Panc1 (cell line): ENCODE data around the gene FAM76A. TPM values are rescaled to one million over a fixed set of nuclear protein-coding genes. Genes with fewer than 3 reads are reported as not detected.

ENCODE experiments used
- ATAC-seq: fragments of 200-7000 bp; cut with Tn5 transposase; 2 replicates; pipeline ENCODE4 v1.9.1; 2020; ENCODE audit warnings: mild to moderate bottlenecking, moderate library complexity
- BruUV-seq: library from RNA; stranded (reverse); fragments of 400-500 nt; replicated peaks from 2 replicates; lab custom pipeline; 2021; lab: Mats Ljungman, UMichigan
- CTCF ChIA-PET: fragments of 300-600 bp; sonication (Branson Sonifier 250); formaldehyde crosslinking; loops from one replicate; lab custom pipeline; 2022; ENCODE audit warnings: antibody characterized with exemption; lab: Charles Lee
- POLR2A ChIA-PET: fragments of 300-600 bp; sonication (Branson Sonifier 250); formaldehyde crosslinking; loops from one replicate; lab custom pipeline; 2022; ENCODE audit warnings: antibody characterized with exemption; lab: Charles Lee
- DNase-seq: peaks from one replicate; pipeline ENCODE4 v3.0.0-alpha.2; 2010; ENCODE audit warnings: low read depth, low spot score
- H3K27ac ChIP-seq: 2 replicates; pipeline ENCODE4 v1.5.1; 2011; ENCODE audit warnings: mild to moderate bottlenecking, low read length, inconsistent platforms
- H3K27me3 ChIP-seq: fragments of 200-500 bp; sonication (Bioruptor generic); 2 replicates; pipeline ENCODE4 v1.6.0; 2014; ENCODE audit warnings: low read length, inconsistent platforms; ENCODE audit not compliant: control insufficient read depth, insufficient read depth
- H3K36me3 ChIP-seq: fragments of 200-500 bp; sonication (Bioruptor generic); 2 replicates; pipeline ENCODE4 v1.5.1; 2014; ENCODE audit warnings: inconsistent platforms, mild to moderate bottlenecking, low read length, moderate library complexity; ENCODE audit not compliant: control insufficient read depth, insufficient read depth
- H3K4me1 ChIP-seq: 2 replicates; pipeline ENCODE4 v1.5.1; 2011; ENCODE audit warnings: inconsistent platforms, mild to moderate bottlenecking, low read length, moderate library complexity; ENCODE audit not compliant: control insufficient read depth, insufficient read depth
- H3K4me3 ChIP-seq, 2 experiments: 2 replicates each; pipeline ENCODE4 v1.5.1; 2011 to 2012; ENCODE audit warnings: low read depth in 2 of 2, low read length in 2 of 2, mild to moderate bottlenecking in 2 of 2, inconsistent platforms in 1 of 2, moderate library complexity in 1 of 2
- H3K9me3 ChIP-seq: fragments of 200-500 bp; sonication (Bioruptor generic); 2 replicates; pipeline ENCODE4 v1.5.1; 2014; ENCODE audit warnings: low read depth, mild to moderate bottlenecking, inconsistent platforms, low read length, moderate library complexity; ENCODE audit not compliant: control insufficient read depth, insufficient read depth
- POLR2AphosphoS5 ChIP-seq: IDR thresholded peaks from 2 replicates; pipeline ENCODE4 v1.6.1; 2012; ENCODE audit warnings: mild to moderate bottlenecking, low read depth, low read length, moderate library complexity
- SIN3A ChIP-seq: IDR thresholded peaks from 2 replicates; pipeline ENCODE4 v1.6.1; 2012; ENCODE audit warnings: low read depth, mild to moderate bottlenecking, low read length, moderate library complexity, borderline replicate concordance; ENCODE audit not compliant: insufficient read depth
- TCF7L2 ChIP-seq: IDR thresholded peaks from 2 replicates; pipeline ENCODE4 v1.6.1; 2011; ENCODE audit warnings: mild to moderate bottlenecking, low read depth, low read length, inconsistent platforms
- in situ Hi-C: cut with HindIII; loops from 2 replicates; pipeline ENCODE4 v1.10.0; 2016; ENCODE audit warnings: low sequenced_read_pairs, low pct_unique_long_range_greater_than_20kb
- intact Hi-C: fragments of 100-400 bp; cut with micrococcal nuclease; formaldehyde crosslinking; loops from one replicate; pipeline ENCODE4 v1.10.0; 2022; ENCODE audit not compliant: unreplicated experiment
- total RNA-seq: library from RNA; stranded (reverse); gene quantifications from one replicate; pipeline ENCODE4 v1.2.1, GENCODE V29; 2021; ENCODE audit not compliant: unreplicated experiment
- TF ChIP-seq, protein P1 (sequence below): fragments of 450-650 bp; IDR thresholded peaks from 2 replicates; pipeline ENCODE4 v1.5.1; 2017; ENCODE audit warnings: mild to moderate bottlenecking
- TF ChIP-seq, protein P2 (sequence below), 2 experiments: IDR thresholded peaks; 2 replicates each; pipeline ENCODE4 v1.6.1; 2011 to 2012; ENCODE audit warnings: low read depth in 2 of 2, control low read depth in 1 of 2, low read length in 1 of 2, mild to moderate bottlenecking in 1 of 2, moderate library complexity in 1 of 2; ENCODE audit not compliant: insufficient read depth in 1 of 2

FAM76A gene
- total RNA-seq, 1 experiment from 2014 or later = 15.4 TPM

DNA sequence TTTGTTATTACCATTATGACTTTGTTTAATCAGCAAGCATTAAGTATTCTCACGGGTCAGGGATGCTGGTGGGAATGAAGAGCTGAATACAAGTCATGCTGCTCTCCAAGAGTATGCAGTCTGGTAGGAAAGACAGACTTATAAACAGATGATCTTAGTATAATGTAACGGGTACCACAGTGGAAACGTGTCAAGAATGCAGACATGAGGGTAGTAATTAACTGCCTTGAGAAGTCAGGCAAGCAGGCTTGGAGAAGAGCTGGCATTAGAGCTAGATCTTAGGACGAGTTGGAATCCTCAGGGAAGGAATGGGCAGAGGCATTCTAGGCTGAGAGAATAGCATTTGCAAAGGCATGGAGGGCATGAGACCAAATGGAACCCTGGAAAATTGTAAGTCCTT is 19.7 kb downstream of the FAM76A start:
- no peaks in the 10 kb centered on the region for H3K9me3 ChIP-seq

DNA sequence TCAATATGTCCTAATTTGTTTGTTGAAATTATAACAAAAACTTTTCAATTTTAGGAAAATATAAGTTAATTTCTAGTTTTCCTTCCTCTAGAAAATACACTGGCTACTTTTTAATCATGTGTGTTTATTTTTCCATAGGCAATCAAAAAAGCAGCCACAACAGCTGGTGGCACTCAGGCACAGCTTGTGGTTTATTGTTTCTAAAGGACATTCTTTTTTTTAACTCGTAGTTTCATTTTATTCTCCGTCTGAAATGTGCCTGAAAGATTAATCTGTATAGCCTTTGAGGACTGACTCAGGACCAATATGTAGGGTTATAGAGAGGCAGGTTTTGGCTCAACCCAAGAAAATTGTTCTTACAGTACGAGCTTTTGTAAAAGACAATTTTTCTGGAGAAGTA is 26.6 kb downstream of the FAM76A start:
- intact Hi-C loops (no loop called here), in situ Hi-C loops (no loop called here)
- DNase-seq = no peak
- Histone ChIP-seq H3K36me3 (0 out of 2 replicates have a peak, but pooled peaks cover 2% of the 10 kb centered on the region), H3K4me3 (no peak overlapping the region), H3K4me1 (no peaks in the 10 kb centered on the region), H3K27me3 (no peaks in the 10 kb centered on the region), H3K27ac (no peak overlapping the region), H3K9me3 (no peaks in the 10 kb centered on the region)
- ChIA-PET POLR2A (no interaction called here), CTCF (no interaction called here)
- TF ChIP-seq, protein P1, sequence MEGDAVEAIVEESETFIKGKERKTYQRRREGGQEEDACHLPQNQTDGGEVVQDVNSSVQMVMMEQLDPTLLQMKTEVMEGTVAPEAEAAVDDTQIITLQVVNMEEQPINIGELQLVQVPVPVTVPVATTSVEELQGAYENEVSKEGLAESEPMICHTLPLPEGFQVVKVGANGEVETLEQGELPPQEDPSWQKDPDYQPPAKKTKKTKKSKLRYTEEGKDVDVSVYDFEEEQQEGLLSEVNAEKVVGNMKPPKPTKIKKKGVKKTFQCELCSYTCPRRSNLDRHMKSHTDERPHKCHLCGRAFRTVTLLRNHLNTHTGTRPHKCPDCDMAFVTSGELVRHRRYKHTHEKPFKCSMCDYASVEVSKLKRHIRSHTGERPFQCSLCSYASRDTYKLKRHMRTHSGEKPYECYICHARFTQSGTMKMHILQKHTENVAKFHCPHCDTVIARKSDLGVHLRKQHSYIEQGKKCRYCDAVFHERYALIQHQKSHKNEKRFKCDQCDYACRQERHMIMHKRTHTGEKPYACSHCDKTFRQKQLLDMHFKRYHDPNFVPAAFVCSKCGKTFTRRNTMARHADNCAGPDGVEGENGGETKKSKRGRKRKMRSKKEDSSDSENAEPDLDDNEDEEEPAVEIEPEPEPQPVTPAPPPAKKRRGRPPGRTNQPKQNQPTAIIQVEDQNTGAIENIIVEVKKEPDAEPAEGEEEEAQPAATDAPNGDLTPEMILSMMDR = no peak
- no peak for TF ChIP-seq POLR2AphosphoS5
- TF ChIP-seq TCF7L2 = no peak
- no peak for ATAC-seq
- BruUV-seq = no TSS peak

More for the DNA sequence above, 19.7 kb downstream of the FAM76A start:
- ATAC-seq (no peak), DNase-seq (no peak)
- TF ChIP-seq SIN3A (no peak), TCF7L2 (no peak), POLR2AphosphoS5 (no peak)
- TF ChIP-seq, protein P2, sequence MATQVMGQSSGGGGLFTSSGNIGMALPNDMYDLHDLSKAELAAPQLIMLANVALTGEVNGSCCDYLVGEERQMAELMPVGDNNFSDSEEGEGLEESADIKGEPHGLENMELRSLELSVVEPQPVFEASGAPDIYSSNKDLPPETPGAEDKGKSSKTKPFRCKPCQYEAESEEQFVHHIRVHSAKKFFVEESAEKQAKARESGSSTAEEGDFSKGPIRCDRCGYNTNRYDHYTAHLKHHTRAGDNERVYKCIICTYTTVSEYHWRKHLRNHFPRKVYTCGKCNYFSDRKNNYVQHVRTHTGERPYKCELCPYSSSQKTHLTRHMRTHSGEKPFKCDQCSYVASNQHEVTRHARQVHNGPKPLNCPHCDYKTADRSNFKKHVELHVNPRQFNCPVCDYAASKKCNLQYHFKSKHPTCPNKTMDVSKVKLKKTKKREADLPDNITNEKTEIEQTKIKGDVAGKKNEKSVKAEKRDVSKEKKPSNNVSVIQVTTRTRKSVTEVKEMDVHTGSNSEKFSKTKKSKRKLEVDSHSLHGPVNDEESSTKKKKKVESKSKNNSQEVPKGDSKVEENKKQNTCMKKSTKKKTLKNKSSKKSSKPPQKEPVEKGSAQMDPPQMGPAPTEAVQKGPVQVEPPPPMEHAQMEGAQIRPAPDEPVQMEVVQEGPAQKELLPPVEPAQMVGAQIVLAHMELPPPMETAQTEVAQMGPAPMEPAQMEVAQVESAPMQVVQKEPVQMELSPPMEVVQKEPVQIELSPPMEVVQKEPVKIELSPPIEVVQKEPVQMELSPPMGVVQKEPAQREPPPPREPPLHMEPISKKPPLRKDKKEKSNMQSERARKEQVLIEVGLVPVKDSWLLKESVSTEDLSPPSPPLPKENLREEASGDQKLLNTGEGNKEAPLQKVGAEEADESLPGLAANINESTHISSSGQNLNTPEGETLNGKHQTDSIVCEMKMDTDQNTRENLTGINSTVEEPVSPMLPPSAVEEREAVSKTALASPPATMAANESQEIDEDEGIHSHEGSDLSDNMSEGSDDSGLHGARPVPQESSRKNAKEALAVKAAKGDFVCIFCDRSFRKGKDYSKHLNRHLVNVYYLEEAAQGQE (IDR thresholded peaks at IDR 0.05; ENCODE audit: insufficient read depth in 1 of 2, low read depth in 2 of 2, low read length in 1 of 2) = no peak
- TF ChIP-seq, protein P1 = no peak
- POLR2A ChIA-PET = interaction anchor here (0.6 kb wide), 1 partner anchor 713 kb away, joined by 7 read pairs; no protein-coding TSS in a partner anchor
- CTCF ChIA-PET = no interaction called here
- no peaks in the 10 kb centered on the region for H3K4me1 ChIP-seq
- in situ Hi-C loops = no loop called here
- H3K27me3 ChIP-seq = no peaks in the 10 kb centered on the region
- no peak overlapping the region for H3K4me3 ChIP-seq
- intact Hi-C loops = no loop called here
- 0 out of 2 replicates have a peak, but pooled peaks cover 2% of the 10 kb centered on the region for H3K36me3 ChIP-seq
- no TSS peak for BruUV-seq
- no peak overlapping the region for H3K27ac ChIP-seq
